C4-2B (cell line): Measurements from ENCODE around the gene SLC25A5.

ENCODE experiments used
- ZFX ChIP-seq: fragments of 450-650 bp; IDR thresholded peaks from 2 replicates; pipeline ENCODE4 v1.6.1; 2017
- TF ChIP-seq, protein P1 (sequence below): fragments of 450-650 bp; conservative IDR thresholded peaks from 2 replicates; pipeline ENCODE4 v1.5.1; 2017; ENCODE audit warnings: mild to moderate bottlenecking

DNA sequence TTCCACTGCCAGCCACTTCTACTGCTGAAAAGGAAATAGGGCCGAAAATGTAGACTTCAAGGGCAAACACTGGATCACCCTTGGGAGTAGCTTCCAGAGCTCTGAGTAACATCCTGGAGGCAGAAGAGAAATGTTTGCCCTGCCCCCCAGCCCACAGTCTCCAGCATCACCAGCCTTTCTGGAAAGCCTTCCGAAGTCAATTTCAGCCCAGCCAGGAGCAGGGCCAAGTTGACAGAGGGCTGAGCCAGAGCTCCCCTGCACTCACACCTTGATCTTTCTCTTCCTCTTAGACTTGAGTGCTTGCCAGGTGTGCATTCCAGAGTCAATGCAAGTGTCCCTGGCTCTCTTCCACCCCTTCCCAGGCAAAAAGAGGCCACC, 35.2 kb downstream of the SLC25A5 start:
- TF ChIP-seq, protein P1, sequence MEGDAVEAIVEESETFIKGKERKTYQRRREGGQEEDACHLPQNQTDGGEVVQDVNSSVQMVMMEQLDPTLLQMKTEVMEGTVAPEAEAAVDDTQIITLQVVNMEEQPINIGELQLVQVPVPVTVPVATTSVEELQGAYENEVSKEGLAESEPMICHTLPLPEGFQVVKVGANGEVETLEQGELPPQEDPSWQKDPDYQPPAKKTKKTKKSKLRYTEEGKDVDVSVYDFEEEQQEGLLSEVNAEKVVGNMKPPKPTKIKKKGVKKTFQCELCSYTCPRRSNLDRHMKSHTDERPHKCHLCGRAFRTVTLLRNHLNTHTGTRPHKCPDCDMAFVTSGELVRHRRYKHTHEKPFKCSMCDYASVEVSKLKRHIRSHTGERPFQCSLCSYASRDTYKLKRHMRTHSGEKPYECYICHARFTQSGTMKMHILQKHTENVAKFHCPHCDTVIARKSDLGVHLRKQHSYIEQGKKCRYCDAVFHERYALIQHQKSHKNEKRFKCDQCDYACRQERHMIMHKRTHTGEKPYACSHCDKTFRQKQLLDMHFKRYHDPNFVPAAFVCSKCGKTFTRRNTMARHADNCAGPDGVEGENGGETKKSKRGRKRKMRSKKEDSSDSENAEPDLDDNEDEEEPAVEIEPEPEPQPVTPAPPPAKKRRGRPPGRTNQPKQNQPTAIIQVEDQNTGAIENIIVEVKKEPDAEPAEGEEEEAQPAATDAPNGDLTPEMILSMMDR, result no peak
- no peak for TF ChIP-seq ZFX
